ENCODE measurements around the gene USP31.

USP31 gene

GRCh38 chr16:23061669-23062068 lies 87.6 kb downstream of the USP31 start:
- no peak for DNase-seq (ENCODE audit: low read depth)

GRCh38 chr16:23060458-23061320 lies 88.6 kb downstream of the USP31 start:
- peak; percentile 61 for DNase-seq (ENCODE audit: low read depth)

- no peak for DNase-seq (ENCODE audit: low read depth)
Measured at GRCh38 chr16:23059433-23059832, 89.8 kb downstream of the USP31 start.

GRCh38 chr16:23058576-23058975 lies 90.7 kb downstream of the USP31 start:
- DNase-seq (ENCODE audit: low read depth), result no peak

- DNase-seq (ENCODE audit: low read depth), result no peak
Measured at GRCh38 chr16:23057013-23057596, 92.1 kb downstream of the USP31 start.

- DNase-seq (ENCODE audit: low read depth), result no peak
Measured at GRCh38 chr16:23055481-23055880, 93.8 kb downstream of the USP31 start.

- DNase-seq (ENCODE audit: low read depth), result no peak
Measured at GRCh38 chr16:23052908-23053580, 96.2 kb downstream of the USP31 start.

- DNase-seq (ENCODE audit: low read depth), result no peak
Measured at GRCh38 chr16:23052221-23052620, 97.0 kb downstream of the USP31 start.

GRCh38 chr16:23051587-23051986 lies 97.7 kb downstream of the USP31 start:
- DNase-seq (ENCODE audit: low read depth), result no peak

GRCh38 chr16:23048164-23048563 lies 101.1 kb downstream of the USP31 start:
- DNase-seq (ENCODE audit: low read depth), result no peak

GRCh38 chr16:23045025-23045424 lies 104.2 kb downstream of the USP31 start:
- no peak for DNase-seq (ENCODE audit: low read depth)

- no peak for DNase-seq (ENCODE audit: low read depth)
Measured at GRCh38 chr16:23040246-23040645, 109.0 kb downstream of the USP31 start.

GRCh38 chr16:23039118-23039517 lies 110.1 kb downstream of the USP31 start:
- DNase-seq (ENCODE audit: low read depth), result no peak

- no peak for DNase-seq (ENCODE audit: low read depth)
Measured at GRCh38 chr16:23035240-23035639, 114.0 kb downstream of the USP31 start.

- no peak for DNase-seq (ENCODE audit: low read depth)
Measured at GRCh38 chr16:23031508-23032098, 117.6 kb downstream of the USP31 start.

GRCh38 chr16:23029733-23030420 lies 119.4 kb downstream of the USP31 start:
- no peak for DNase-seq (ENCODE audit: low read depth)

GRCh38 chr16:23027386-23027785 lies 121.9 kb downstream of the USP31 start:
- no peak for DNase-seq (ENCODE audit: low read depth)

- DNase-seq (ENCODE audit: low read depth), result peak; percentile 3
Measured at GRCh38 chr16:23026784-23027362, 122.4 kb downstream of the USP31 start.

GRCh38 chr16:23025692-23026307 lies 123.5 kb downstream of the USP31 start:
- no peak for DNase-seq (ENCODE audit: low read depth)

GRCh38 chr16:23024044-23024443 lies 125.2 kb downstream of the USP31 start:
- no peak for DNase-seq (ENCODE audit: low read depth)

- no peak for DNase-seq (ENCODE audit: low read depth)
Measured at GRCh38 chr16:23020084-23020483, 129.2 kb downstream of the USP31 start.
